Loucy (cell line): ENCODE measurements around the gene HERC3.

Source experiments
- H2AFZ ChIP-seq: fragments of 200-600 bp; sonication (generic); 2 replicates; pipeline ENCODE4 v1.6.0; 2016; ENCODE audit warnings: antibody characterized with exemption, mild to moderate bottlenecking, low read length, moderate library complexity
- H3F3A ChIP-seq: fragments of 200-600 bp; 2 replicates; pipeline ENCODE4 v1.6.0; 2016; ENCODE audit warnings: antibody characterized with exemption, low read depth, mild to moderate bottlenecking
- H3K27me3 ChIP-seq: fragments of 200-600 bp; sonication (generic); 2 replicates; pipeline ENCODE4 v1.6.1; 2014; ENCODE audit warnings: low read length, mild to moderate bottlenecking; ENCODE audit not compliant: insufficient read depth, poor library complexity, severe bottlenecking
- H3K36me3 ChIP-seq: fragments of 200-600 bp; sonication (generic); 2 replicates; pipeline ENCODE4 v1.6.1; 2016; ENCODE audit warnings: low read length; ENCODE audit not compliant: insufficient read depth
- H3K4me1 ChIP-seq: fragments of 200-600 bp; sonication (generic); 2 replicates; pipeline ENCODE4 v1.5.1; 2014; ENCODE audit warnings: low read length, mild to moderate bottlenecking; ENCODE audit not compliant: insufficient read depth, poor library complexity, severe bottlenecking
- H3K4me2 ChIP-seq: fragments of 200-600 bp; sonication (generic); 2 replicates; pipeline ENCODE4 v1.6.0; 2014; ENCODE audit warnings: antibody characterized with exemption, low read length, low read depth, mild to moderate bottlenecking; ENCODE audit not compliant: poor library complexity, severe bottlenecking
- H3K4me3 ChIP-seq: fragments of 200-600 bp; sonication (generic); 2 replicates; pipeline ENCODE4 v1.5.1; 2014; ENCODE audit warnings: low read length, mild to moderate bottlenecking, mixed read lengths; ENCODE audit not compliant: poor library complexity, severe bottlenecking
- H3K79me2 ChIP-seq: fragments of 200-600 bp; sonication (generic); 2 replicates; pipeline ENCODE4 v1.6.1; 2014; ENCODE audit warnings: low read length; ENCODE audit not compliant: insufficient read depth
- H3K9ac ChIP-seq: fragments of 200-600 bp; sonication (generic); 2 replicates; pipeline ENCODE4 v1.6.0; 2014; ENCODE audit warnings: mild to moderate bottlenecking, low read depth, low read length, moderate library complexity; ENCODE audit not compliant: poor library complexity, severe bottlenecking
- H3K9me2 ChIP-seq: fragments of 200-600 bp; sonication (generic); replicated peaks from 2 replicates; pipeline ENCODE4 v1.6.1; 2016; ENCODE audit warnings: low read depth, low read length, mixed read lengths
- H3K9me3 ChIP-seq: fragments of 200-600 bp; sonication (generic); 2 replicates; pipeline ENCODE4 v1.6.1; 2014; ENCODE audit warnings: mild to moderate bottlenecking, antibody characterized with exemption, low read length, low read depth; ENCODE audit not compliant: insufficient read depth
- H4K20me1 ChIP-seq: fragments of 200-600 bp; sonication (generic); 2 replicates; pipeline ENCODE4 v1.6.0; 2014; ENCODE audit warnings: antibody characterized with exemption, low read length, mild to moderate bottlenecking; ENCODE audit not compliant: insufficient read depth, poor library complexity, severe bottlenecking
- EZH2phosphoT487 ChIP-seq: fragments of 200-600 bp; IDR thresholded peaks from 2 replicates; pipeline ENCODE4 v1.6.1; 2018; ENCODE audit warnings: antibody characterized with exemption, mild to moderate bottlenecking, moderate library complexity, borderline replicate concordance
- TF ChIP-seq, protein P1 (sequence below): fragments of 200-600 bp; sonication (generic); conservative IDR thresholded peaks from 2 replicates; pipeline ENCODE4 v1.5.1; 2014; ENCODE audit warnings: mild to moderate bottlenecking, antibody characterized with exemption, low read length

Gene HERC3

DNA sequence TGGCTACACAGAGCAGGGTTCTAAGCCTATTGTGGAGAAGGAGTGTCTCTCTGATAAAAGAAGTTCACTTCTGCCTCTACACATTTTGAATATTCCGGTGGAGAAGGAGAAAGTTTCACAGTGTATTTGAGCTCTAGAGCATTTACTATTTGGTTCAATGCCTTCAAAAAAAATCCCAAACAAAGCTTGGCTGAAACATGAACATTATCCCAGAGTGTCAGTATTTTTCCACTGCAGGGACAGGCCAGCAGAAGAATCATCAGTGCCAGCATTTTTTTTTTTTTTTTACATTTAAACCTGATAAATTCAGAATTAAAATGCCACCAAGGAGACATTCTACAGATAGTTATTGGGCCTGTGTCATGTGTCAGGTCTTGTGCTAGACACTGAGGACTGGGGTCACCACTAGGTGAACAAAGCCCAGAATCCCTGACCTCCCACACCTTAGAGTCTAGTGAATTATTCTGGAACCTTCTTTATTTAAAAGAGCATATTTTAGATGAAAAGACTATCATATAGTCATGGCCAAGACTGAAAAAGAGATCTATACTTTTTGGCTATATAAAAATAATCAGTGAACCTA is 153.4 kb downstream of the HERC3 start:
- no peaks in the 10 kb centered on the region for H3F3A ChIP-seq
- H3K4me3 ChIP-seq, result no peak overlapping the region
- H3K9me2 ChIP-seq, result no peaks in the 10 kb centered on the region
- no peaks in the 10 kb centered on the region for H3K27me3 ChIP-seq
- no peaks in the 10 kb centered on the region for H3K79me2 ChIP-seq
- no peaks in the 10 kb centered on the region for H4K20me1 ChIP-seq
- no peaks in the 10 kb centered on the region for H3K9me3 ChIP-seq
- H3K4me2 ChIP-seq, result no peak overlapping the region
- no peak overlapping the region for H2AFZ ChIP-seq
- TF ChIP-seq EZH2phosphoT487, result no peak
- TF ChIP-seq, protein P1, sequence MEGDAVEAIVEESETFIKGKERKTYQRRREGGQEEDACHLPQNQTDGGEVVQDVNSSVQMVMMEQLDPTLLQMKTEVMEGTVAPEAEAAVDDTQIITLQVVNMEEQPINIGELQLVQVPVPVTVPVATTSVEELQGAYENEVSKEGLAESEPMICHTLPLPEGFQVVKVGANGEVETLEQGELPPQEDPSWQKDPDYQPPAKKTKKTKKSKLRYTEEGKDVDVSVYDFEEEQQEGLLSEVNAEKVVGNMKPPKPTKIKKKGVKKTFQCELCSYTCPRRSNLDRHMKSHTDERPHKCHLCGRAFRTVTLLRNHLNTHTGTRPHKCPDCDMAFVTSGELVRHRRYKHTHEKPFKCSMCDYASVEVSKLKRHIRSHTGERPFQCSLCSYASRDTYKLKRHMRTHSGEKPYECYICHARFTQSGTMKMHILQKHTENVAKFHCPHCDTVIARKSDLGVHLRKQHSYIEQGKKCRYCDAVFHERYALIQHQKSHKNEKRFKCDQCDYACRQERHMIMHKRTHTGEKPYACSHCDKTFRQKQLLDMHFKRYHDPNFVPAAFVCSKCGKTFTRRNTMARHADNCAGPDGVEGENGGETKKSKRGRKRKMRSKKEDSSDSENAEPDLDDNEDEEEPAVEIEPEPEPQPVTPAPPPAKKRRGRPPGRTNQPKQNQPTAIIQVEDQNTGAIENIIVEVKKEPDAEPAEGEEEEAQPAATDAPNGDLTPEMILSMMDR, result no peak
- H3K4me1 ChIP-seq, result peaks cover 22% of the 10 kb centered on the region
- peaks cover 28% of the 10 kb centered on the region; the same call in 1 of the 2 replicates for H3K36me3 ChIP-seq
- no peak overlapping the region for H3K9ac ChIP-seq

DNA sequence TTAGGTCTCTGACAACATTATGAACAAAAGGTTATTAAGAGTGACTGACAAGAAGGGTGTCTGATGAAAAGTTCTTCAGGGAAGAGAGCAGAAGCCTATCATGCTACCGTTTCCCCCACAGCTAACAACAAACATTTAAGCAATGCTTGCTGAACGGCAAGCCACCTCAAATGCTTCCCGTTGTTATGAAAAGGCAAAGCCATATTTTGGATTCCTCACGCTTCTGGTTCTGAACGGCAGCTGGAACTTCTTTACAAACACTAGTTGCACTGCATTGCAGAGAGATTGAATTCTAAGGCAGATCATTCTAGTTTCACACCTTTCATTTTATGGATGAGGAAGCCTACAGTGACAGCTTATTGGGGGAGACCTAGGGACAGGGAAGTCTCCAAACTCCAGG is 153.9 kb downstream of the HERC3 start:
- Histone ChIP-seq H3K4me1 (peaks cover 22% of the 10 kb centered on the region), H3K4me2 (no peak overlapping the region), H3K9me2 (no peaks in the 10 kb centered on the region), H3K9ac (no peak overlapping the region), H3K4me3 (no peak overlapping the region), H3K27me3 (no peaks in the 10 kb centered on the region), H3K36me3 (peaks cover 28% of the 10 kb centered on the region; the same call in 1 of the 2 replicates), H3F3A (no peaks in the 10 kb centered on the region), H3K9me3 (no peaks in the 10 kb centered on the region), H3K79me2 (no peaks in the 10 kb centered on the region), H2AFZ (no peak overlapping the region), H4K20me1 (no peaks in the 10 kb centered on the region)
- TF ChIP-seq, protein P1, result no peak
- TF ChIP-seq EZH2phosphoT487, result no peak

DNA sequence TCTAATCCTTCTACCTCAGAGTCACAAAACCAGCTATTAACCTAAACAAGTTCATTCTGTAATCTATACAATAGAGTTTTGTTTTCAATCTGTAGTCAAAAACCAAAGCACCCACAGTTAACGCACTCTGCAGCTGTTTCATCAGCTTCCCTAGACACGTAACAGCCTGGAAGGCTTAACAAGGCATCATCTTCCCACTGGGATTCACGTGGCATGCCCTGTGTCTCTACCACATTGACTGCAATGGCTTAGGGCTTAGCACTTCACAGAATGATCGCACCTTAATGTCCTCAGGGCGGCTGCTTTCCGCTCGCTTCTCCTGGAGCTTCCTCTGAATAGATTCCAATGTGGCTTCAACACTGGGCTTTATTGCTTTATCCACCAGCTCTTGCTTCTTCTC is 155.1 kb downstream of the HERC3 start:
- no peaks in the 10 kb centered on the region for H3K9me3 ChIP-seq
- H2AFZ ChIP-seq, result no peak overlapping the region
- no peaks in the 10 kb centered on the region for H3F3A ChIP-seq
- no peaks in the 10 kb centered on the region for H4K20me1 ChIP-seq
- no peak overlapping the region for H3K4me2 ChIP-seq
- peaks cover 15% of the 10 kb centered on the region for H3K4me1 ChIP-seq
- no peak overlapping the region for H3K9ac ChIP-seq
- H3K79me2 ChIP-seq, result no peaks in the 10 kb centered on the region
- TF ChIP-seq, protein P1, result no peak
- no peak for TF ChIP-seq EZH2phosphoT487
- no peaks in the 10 kb centered on the region for H3K9me2 ChIP-seq
- H3K4me3 ChIP-seq, result no peak overlapping the region
- H3K27me3 ChIP-seq, result no peaks in the 10 kb centered on the region
- peaks cover 28% of the 10 kb centered on the region; the same call in 1 of the 2 replicates for H3K36me3 ChIP-seq
